Fibroblast of lung (primary cell): ENCODE data around the gene ENOX1. TPM values are rescaled to one million over a fixed set of nuclear protein-coding genes. Genes with fewer than 3 reads are reported as not detected.
"Not testable (repeated sequence)": the region's sequence is repeated elsewhere in the genome, so short reads cannot be mapped to it uniquely, and the experiment has no call there.

Experiments
- DNase-seq, 2 donors: peaks; one replicate each; pipeline versions ENCODE4 v3.0.0 to v3.0.0-alpha.2; 2010; ENCODE audit warnings: low read depth in 2 of 2
- H2AFZ ChIP-seq: 2 replicates; pipeline ENCODE4 v1.5.1; 2012; ENCODE audit warnings: low read length, control low read depth, inconsistent platforms
- H3K27ac ChIP-seq: 2 replicates; pipeline ENCODE4 v1.5.1; 2011; ENCODE audit warnings: low read length, control low read depth; ENCODE audit not compliant: insufficient read depth
- H3K27me3 ChIP-seq: 2 replicates; pipeline ENCODE4 v1.5.1; 2011; ENCODE audit warnings: mild to moderate bottlenecking, low read length; ENCODE audit not compliant: control insufficient read depth, insufficient read depth
- H3K36me3 ChIP-seq: 2 replicates; pipeline ENCODE4 v1.5.1; 2011; ENCODE audit warnings: low read length; ENCODE audit not compliant: control insufficient read depth, insufficient read depth
- H3K4me1 ChIP-seq: 2 replicates; pipeline ENCODE4 v1.5.1; 2011; ENCODE audit warnings: low read length; ENCODE audit not compliant: control insufficient read depth, insufficient read depth; ENCODE audit errors: extremely low read depth
- H3K4me2 ChIP-seq: 2 replicates; pipeline ENCODE4 v1.5.1; 2011; ENCODE audit warnings: low read length, control low read depth; ENCODE audit not compliant: insufficient read depth; ENCODE audit errors: extremely low read depth
- H3K4me3 ChIP-seq, 4 experiments: fragments of 200-600 bp in 1 of 4; sonication (generic) in 1 of 4; replicated peaks in 1 of 4; 2 replicates each; pipeline ENCODE4 v1.5.1; 2011 to 2016; ENCODE audit warnings: low read length in 4 of 4, low read depth in 3 of 4, mild to moderate bottlenecking in 3 of 4, control low read depth in 2 of 4, inconsistent platforms in 1 of 4, mixed read lengths in 1 of 4; ENCODE audit not compliant: insufficient read depth in 1 of 4; ENCODE audit errors: control extremely low read depth in 1 of 4
- H3K79me2 ChIP-seq: 2 replicates; pipeline ENCODE4 v1.5.1; 2012; ENCODE audit warnings: mild to moderate bottlenecking, low read length, inconsistent platforms; ENCODE audit not compliant: control insufficient read depth, insufficient read depth
- H3K9ac ChIP-seq: 2 replicates; pipeline ENCODE4 v1.5.1; 2011; ENCODE audit warnings: mild to moderate bottlenecking, low read length, control low read depth; ENCODE audit not compliant: insufficient read depth
- H3K9me3 ChIP-seq: 2 replicates; pipeline ENCODE4 v1.5.1; 2012; ENCODE audit warnings: low read depth, low read length; ENCODE audit not compliant: control insufficient read depth, insufficient read depth
- H4K20me1 ChIP-seq: 2 replicates; pipeline ENCODE4 v1.5.1; 2011; ENCODE audit warnings: low read length; ENCODE audit not compliant: control insufficient read depth, insufficient read depth; ENCODE audit errors: extremely low read depth
- CTCF ChIP-seq, 2 donors: IDR thresholded peaks in 1 of 2; conservative IDR thresholded peaks in 1 of 2; 1 replicate in 1 of 2; 2 replicates in 1 of 2; pipeline ENCODE4 v1.5.1; 2011 to 2012; ENCODE audit warnings: low read length in 2 of 2, control low read depth in 1 of 2, inconsistent platforms in 1 of 2, low read depth in 1 of 2, mild to moderate bottlenecking in 1 of 2
- EZH2 ChIP-seq: IDR thresholded peaks from 2 replicates; pipeline ENCODE4 v1.5.1; 2012; ENCODE audit warnings: low read length, control low read depth, mild to moderate bottlenecking; ENCODE audit errors: missing control alignments
- polyA plus RNA-seq, 2 donors: library from polyadenylated mRNA; depleted of rRNA in 1 of 2; stranded (reverse) in 1 of 2; unstranded in 1 of 2; fragments of >200 nt; gene quantifications; 2 replicates each; pipeline ENCODE4 v1.2.1, GENCODE V29; 2011 to 2012; ENCODE audit warnings: missing spikeins in 1 of 2
- total RNA-seq: library from RNA; depleted of rRNA; stranded (reverse); fragments of >200 nt; gene quantifications from 2 replicates; pipeline ENCODE4 v1.2.1, GENCODE V29; 2014

Gene ENOX1
- total and polyA plus RNA-seq, 2 donors (not counting 1 experiment from before 2014, with no cell fraction given): 3.5 to 7.6 TPM

GRCh38 chr13:43422116-43422515, 364.7 kb downstream of the ENOX1 start:
- no peak for TF ChIP-seq EZH2
- TF ChIP-seq CTCF (conservative IDR thresholded peaks at IDR 0.05 in 1 of 2, IDR thresholded peaks at IDR 0.05 in 1 of 2; ENCODE audit: low read depth in 1 of 2, low read length in 2 of 2): no peak
- Histone ChIP-seq H3K27me3 (no peaks in the 10 kb centered on the region), H3K79me2 (no peaks in the 10 kb centered on the region), H3K9me3 (no peaks in the 10 kb centered on the region), H3K27ac (no peak overlapping the region), H3K4me2 (no peak overlapping the region), H3K9ac (no peak overlapping the region), H3K4me3 (no peak overlapping the region), H3K4me1 (no peaks in the 10 kb centered on the region), H3K36me3 (no peaks in the 10 kb centered on the region), H4K20me1 (no peaks in the 10 kb centered on the region), H2AFZ (no peak overlapping the region)
- no peak for DNase-seq

GRCh38 chr13:43416842-43417241, 369.9 kb downstream of the ENOX1 start:
- not testable (repeated sequence) for H3K9me3 ChIP-seq, H3K4me2 ChIP-seq, H3K27ac ChIP-seq, DNase-seq, H3K4me3 ChIP-seq, H4K20me1 ChIP-seq, H3K9ac ChIP-seq, H2AFZ ChIP-seq, H3K79me2 ChIP-seq, H3K36me3 ChIP-seq, H3K4me1 ChIP-seq, H3K27me3 ChIP-seq

GRCh38 chr13:43416408-43416807, 370.4 kb downstream of the ENOX1 start:
- H3K36me3 ChIP-seq, H3K27ac ChIP-seq, H3K27me3 ChIP-seq, H4K20me1 ChIP-seq, H3K4me2 ChIP-seq, DNase-seq, H2AFZ ChIP-seq, H3K4me3 ChIP-seq, H3K79me2 ChIP-seq, H3K9me3 ChIP-seq, H3K9ac ChIP-seq, H3K4me1 ChIP-seq: not testable (repeated sequence)

GRCh38 chr13:43415903-43416391, 370.8 kb downstream of the ENOX1 start:
- H3K27ac ChIP-seq, DNase-seq, H3K9me3 ChIP-seq, H2AFZ ChIP-seq, H4K20me1 ChIP-seq, H3K4me2 ChIP-seq, H3K4me3 ChIP-seq, H3K9ac ChIP-seq, H3K79me2 ChIP-seq, H3K27me3 ChIP-seq, H3K4me1 ChIP-seq, H3K36me3 ChIP-seq: not testable (repeated sequence)
